K562 (cell line): Measurements from ENCODE around the gene HSPA4.

Experiments
- BCL6 ChIP-seq: fragments of 250-450 bp; sonication (Bioruptor Pico); IDR thresholded peaks from 2 replicates; pipeline ENCODE4 v1.4.0; 2020
- CTCF ChIP-seq, 3 experiments: IDR thresholded peaks in 2 of 3; conservative IDR thresholded peaks in 1 of 3; 2 replicates each; pipeline ENCODE4 v1.5.1; 2011 to 2012; ENCODE audit warnings: low read length in 3 of 3, mild to moderate bottlenecking in 3 of 3, control low read depth in 2 of 3, improper control_type of control experiment in 1 of 3, inconsistent platforms in 1 of 3, low read depth in 1 of 3, mixed read lengths in 1 of 3, moderate library complexity in 1 of 3; ENCODE audit not compliant: insufficient read depth in 2 of 3
- DMBX1 ChIP-seq: fragments of 250-450 bp; sonication (Bioruptor Pico); IDR thresholded peaks from 2 replicates; pipeline ENCODE4 v1.8.0; 2022; ENCODE audit warnings: inconsistent platforms, mild to moderate bottlenecking, moderate library complexity, borderline replicate concordance
- KAT2B ChIP-seq: IDR thresholded peaks from one replicate; pipeline ENCODE4 v1.6.1; 2012; ENCODE audit warnings: low read depth, mild to moderate bottlenecking, control low read depth, inconsistent platforms, low read length, moderate library complexity
- MAFK ChIP-seq: IDR thresholded peaks from 2 replicates; pipeline ENCODE4 v1.6.1; 2011; ENCODE audit warnings: low read length, improper control_type of control experiment
- PATZ1 ChIP-seq: fragments of 250-450 bp; sonication (Bioruptor Pico); IDR thresholded peaks from 2 replicates; pipeline ENCODE4 v1.5.0; 2020; ENCODE audit warnings: mild to moderate bottlenecking, borderline replicate concordance
- PRPF4 ChIP-seq: fragments of 200-400 bp; formaldehyde crosslinking; IDR thresholded peaks from one replicate; pipeline ENCODE4 v1.6.1; 2017; ENCODE audit warnings: low read length, low read depth, mild to moderate bottlenecking; ENCODE audit not compliant: insufficient read depth, poor library complexity, severe bottlenecking
- SAP30 ChIP-seq: fragments of 200-600 bp; sonication (generic); IDR thresholded peaks from 2 replicates; pipeline ENCODE4 v1.6.1; 2012; ENCODE audit warnings: borderline replicate concordance, low read depth, mild to moderate bottlenecking, moderate library complexity, low read length, control low read depth, inconsistent platforms; ENCODE audit not compliant: insufficient read depth, poor library complexity, severe bottlenecking
- USF1 ChIP-seq: sonication (generic); formaldehyde crosslinking; IDR thresholded peaks from 2 replicates; pipeline ENCODE4 v1.9.0; 2022; ENCODE audit warnings: mild to moderate bottlenecking, missing genetic modification reagents
- ZBED1 ChIP-seq: IDR thresholded peaks from 2 replicates; pipeline ENCODE4 v1.6.1; 2014
- ZBTB8A ChIP-seq: fragments of 450-650 bp; IDR thresholded peaks from 2 replicates; pipeline ENCODE4 v1.6.1; 2018; ENCODE audit warnings: mild to moderate bottlenecking, moderate library complexity; ENCODE audit not compliant: partially characterized antibody

DNA sequence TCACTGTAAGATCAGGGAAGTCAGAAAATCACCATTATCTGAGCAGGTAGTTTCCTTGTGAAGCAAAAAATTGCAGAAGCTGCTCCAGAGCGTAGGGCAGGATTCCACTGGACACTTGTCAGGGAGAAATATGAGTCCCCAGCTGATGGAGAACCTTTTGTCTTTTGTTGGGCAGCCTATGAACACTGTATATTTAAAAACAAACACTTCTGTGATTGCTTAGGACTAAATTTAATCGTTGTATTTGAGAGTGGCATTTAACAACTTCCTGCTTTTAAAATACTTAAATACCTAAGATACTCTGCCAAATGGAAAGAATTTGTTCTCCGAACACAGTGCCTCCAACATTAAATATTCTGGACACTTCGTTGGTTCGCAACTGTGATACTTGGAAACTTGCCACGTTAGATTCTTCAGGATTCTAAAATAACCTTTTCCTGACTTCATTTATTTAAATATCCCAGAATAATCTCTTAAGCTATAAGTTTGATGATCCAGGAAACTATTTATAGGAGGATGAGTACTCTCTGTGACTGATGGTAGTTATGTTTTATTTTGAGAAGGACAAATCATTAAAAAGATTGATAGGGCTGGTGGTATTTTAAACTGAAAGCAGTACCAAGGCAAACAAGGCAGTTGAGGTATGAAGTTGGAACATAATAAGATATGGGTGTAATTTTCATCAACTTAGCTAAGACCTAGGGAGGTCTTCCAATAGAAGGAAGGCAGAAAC is 2.7 kb upstream of the HSPA4 start:
- TF ChIP-seq ZBED1 (no peak), CTCF (IDR thresholded peaks at IDR 0.05 in 2 of 3, conservative IDR thresholded peaks at IDR 0.05 in 1 of 3; ENCODE audit: insufficient read depth in 2 of 3, low read depth in 1 of 3, low read length in 3 of 3) (no peak), PRPF4 (no peak), PATZ1 (CRISPR knock-in tag) (no peak), MAFK (no peak), USF1 (no peak), KAT2B (no peak), DMBX1 (CRISPR knock-in tag) (no peak), ZBTB8A (no peak), BCL6 (CRISPR knock-in tag) (no peak), SAP30 (no peak)
